ENCODE data around the gene DLL1. TPM values are rescaled to one million over a fixed set of nuclear protein-coding genes. Genes with fewer than 3 reads are reported as not detected.
A peak's percentile ranks its signal among the peaks of the same experiment; 100 is the strongest.

The DLL1 gene
- total RNA-seq, 1 donor, result 0.36 TPM

- Histone ChIP-seq H4K20me1 (ENCODE audit: insufficient read depth, low read length) (no peaks in the 10 kb centered on the region), H2AFZ (ENCODE audit: low read length) (no peak overlapping the region), H3K36me3 (ENCODE audit: insufficient read depth, low read length) (no peaks in the 10 kb centered on the region), H3K79me2 (ENCODE audit: insufficient read depth, low read length) (no peaks in the 10 kb centered on the region), H3K27ac (ENCODE audit: low read depth, low read length) (no peak overlapping the region), H3K4me3 (ENCODE audit: insufficient read depth, low read length) (no peak overlapping the region), H3K4me1 (ENCODE audit: insufficient read depth, low read length) (no peaks in the 10 kb centered on the region), H3K4me2 (ENCODE audit: insufficient read depth, low read length) (peak overlapping the region; percentile 51), H3K27me3 (ENCODE audit: insufficient read depth, low read length) (peaks cover 95% of the 10 kb centered on the region), H3K9me3 (ENCODE audit: low read depth, low read length) (no peaks in the 10 kb centered on the region)
- peak; percentile 64 for DNase-seq (ENCODE audit: insufficient read length, low spot score, missing footprints)
- no peak for TF ChIP-seq CTCF (IDR thresholded peaks at IDR 0.05; ENCODE audit: extremely low read depth, low read depth, low read length)
Observed at GRCh38 chr6:170293341-170294231, 2.7 kb upstream of the DLL1 start.

GRCh38 chr6:170292407-170293158, 1.7 kb upstream of the DLL1 start:
- Histone ChIP-seq H3K4me2 (ENCODE audit: insufficient read depth, low read length) (peak overlapping the region; percentile 57), H3K4me3 (ENCODE audit: insufficient read depth, low read length) (no peak overlapping the region), H3K79me2 (ENCODE audit: insufficient read depth, low read length) (no peaks in the 10 kb centered on the region), H3K36me3 (ENCODE audit: insufficient read depth, low read length) (no peaks in the 10 kb centered on the region), H3K27ac (ENCODE audit: low read depth, low read length) (no peak overlapping the region), H3K27me3 (ENCODE audit: insufficient read depth, low read length) (peaks cover 91% of the 10 kb centered on the region), H3K4me1 (ENCODE audit: insufficient read depth, low read length) (no peaks in the 10 kb centered on the region), H4K20me1 (ENCODE audit: insufficient read depth, low read length) (no peaks in the 10 kb centered on the region), H2AFZ (ENCODE audit: low read length) (no peak overlapping the region), H3K9me3 (ENCODE audit: low read depth, low read length) (no peaks in the 10 kb centered on the region)
- DNase-seq (ENCODE audit: insufficient read length, low spot score, missing footprints), result peak; percentile 86
- TF ChIP-seq CTCF (IDR thresholded peaks at IDR 0.05; ENCODE audit: extremely low read depth, low read depth, low read length), result no peak

GRCh38 chr6:170292111-170292406, 1.2 kb upstream of the DLL1 start:
- peak overlapping the region; percentile 57 for H3K4me2 ChIP-seq (ENCODE audit: insufficient read depth, low read length)
- no peak for TF ChIP-seq CTCF (IDR thresholded peaks at IDR 0.05; ENCODE audit: extremely low read depth, low read depth, low read length)
- no peak for DNase-seq (ENCODE audit: insufficient read length, low spot score, missing footprints)
- H2AFZ ChIP-seq (ENCODE audit: low read length), result no peak overlapping the region
- H3K27ac ChIP-seq (ENCODE audit: low read depth, low read length), result no peak overlapping the region
- H3K4me1 ChIP-seq (ENCODE audit: insufficient read depth, low read length), result no peaks in the 10 kb centered on the region
- peaks cover 91% of the 10 kb centered on the region for H3K27me3 ChIP-seq (ENCODE audit: insufficient read depth, low read length)
- H3K36me3 ChIP-seq (ENCODE audit: insufficient read depth, low read length), result no peaks in the 10 kb centered on the region
- no peaks in the 10 kb centered on the region for H3K79me2 ChIP-seq (ENCODE audit: insufficient read depth, low read length)
- H3K4me3 ChIP-seq (ENCODE audit: insufficient read depth, low read length), result no peak overlapping the region
- H3K9me3 ChIP-seq (ENCODE audit: low read depth, low read length), result no peaks in the 10 kb centered on the region
- no peaks in the 10 kb centered on the region for H4K20me1 ChIP-seq (ENCODE audit: insufficient read depth, low read length)
